Hepatocyte (in vitro differentiated cells): ENCODE results near the gene RO60. TPM values are rescaled to one million over a fixed set of nuclear protein-coding genes. Genes with fewer than 3 reads are reported as not detected.
"Not testable (repeated sequence)": the region's sequence is repeated elsewhere in the genome, so short reads cannot be mapped to it uniquely, and the experiment has no call there.

Experiments
- DNase-seq: peaks from one replicate; pipeline ENCODE4 v3.0.0-alpha.2; 2016; ENCODE audit warnings: low spot score
- H2AFZ ChIP-seq: fragments of 200-600 bp; sonication (generic); 2 replicates; pipeline ENCODE4 v1.6.0; 2016; ENCODE audit warnings: antibody characterized with exemption, mild to moderate bottlenecking
- H3K27ac ChIP-seq: fragments of 200-600 bp; sonication (generic); 2 replicates; pipeline ENCODE4 v1.5.1; 2016; ENCODE audit warnings: mild to moderate bottlenecking
- H3K27me3 ChIP-seq: fragments of 200-600 bp; sonication (generic); 2 replicates; pipeline ENCODE4 v1.6.1; 2016
- H3K36me3 ChIP-seq: fragments of 200-600 bp; sonication (generic); replicated peaks from 2 replicates; pipeline ENCODE4 v1.5.1; 2016; ENCODE audit warnings: low read depth; ENCODE audit not compliant: insufficient read depth
- H3K4me1 ChIP-seq: fragments of 200-600 bp; sonication (generic); 2 replicates; pipeline ENCODE4 v1.5.1; 2016; ENCODE audit warnings: mild to moderate bottlenecking, moderate library complexity; ENCODE audit not compliant: insufficient read depth
- H3K4me2 ChIP-seq: fragments of 200-600 bp; sonication (generic); 2 replicates; pipeline ENCODE4 v1.6.0; 2016
- H3K4me3 ChIP-seq: fragments of 200-600 bp; sonication (generic); 2 replicates; pipeline ENCODE4 v1.5.1; 2016; ENCODE audit warnings: mild to moderate bottlenecking
- H3K79me2 ChIP-seq: fragments of 200-600 bp; sonication (generic); 2 replicates; pipeline ENCODE4 v1.6.0; 2017; ENCODE audit warnings: mild to moderate bottlenecking
- H3K9me2 ChIP-seq: fragments of 200-600 bp; sonication (generic); replicated peaks from 2 replicates; pipeline ENCODE4 v1.6.0; 2017; ENCODE audit warnings: mild to moderate bottlenecking; ENCODE audit not compliant: insufficient read depth
- H3K9me3 ChIP-seq: fragments of 200-600 bp; sonication (generic); 2 replicates; pipeline ENCODE4 v1.5.1; 2016; ENCODE audit warnings: low read depth, mild to moderate bottlenecking
- H4K20me1 ChIP-seq: fragments of 200-600 bp; sonication (generic); 2 replicates; pipeline ENCODE4 v1.6.0; 2016; ENCODE audit warnings: mild to moderate bottlenecking; ENCODE audit not compliant: insufficient read depth, poor library complexity, severe bottlenecking
- CTCF ChIP-seq: fragments of 200-600 bp; sonication (generic); IDR thresholded peaks from 2 replicates; pipeline ENCODE4 v1.5.1; 2016; ENCODE audit warnings: antibody characterized with exemption, mild to moderate bottlenecking; ENCODE audit not compliant: poor library complexity
- EZH2 ChIP-seq: fragments of 200-600 bp; sonication (generic); IDR thresholded peaks from 2 replicates; pipeline ENCODE4 v1.6.1; 2016; ENCODE audit warnings: antibody characterized with exemption, mild to moderate bottlenecking, borderline replicate concordance
- EZH2phosphoT487 ChIP-seq: fragments of 200-600 bp; sonication (generic); IDR thresholded peaks from one replicate; pipeline ENCODE4 v1.6.1; 2018; ENCODE audit warnings: antibody characterized with exemption, mild to moderate bottlenecking, low read depth, moderate library complexity; ENCODE audit not compliant: unreplicated experiment, severe bottlenecking
- WGBS: methylation state at CpG from one replicate; pipeline ENCODE4 v1.1.6; 2016; ENCODE audit warnings: low lambda C conversion rate; ENCODE audit errors: missing lambda C conversion rate; 5-methylcytosine and 5-hydroxymethylcytosine counted together
- polyA plus RNA-seq: library from polyadenylated mRNA; unstranded; fragments of >200 nt; fragmentation: Nextera tagmentation; extraction: Ambion mirVana; gene quantifications from 2 replicates; pipeline ENCODE4 v1.2.1, GENCODE V29; 2016
- total RNA-seq: library from RNA; depleted of rRNA; stranded (reverse); fragments of >200 nt; gene quantifications from 2 replicates; pipeline ENCODE4 v1.2.3, GENCODE V29; 2014

The RO60 gene
- total and polyA plus RNA-seq, 2 experiments from 2014 or later = 89.1 to 89.2 TPM

DNA sequence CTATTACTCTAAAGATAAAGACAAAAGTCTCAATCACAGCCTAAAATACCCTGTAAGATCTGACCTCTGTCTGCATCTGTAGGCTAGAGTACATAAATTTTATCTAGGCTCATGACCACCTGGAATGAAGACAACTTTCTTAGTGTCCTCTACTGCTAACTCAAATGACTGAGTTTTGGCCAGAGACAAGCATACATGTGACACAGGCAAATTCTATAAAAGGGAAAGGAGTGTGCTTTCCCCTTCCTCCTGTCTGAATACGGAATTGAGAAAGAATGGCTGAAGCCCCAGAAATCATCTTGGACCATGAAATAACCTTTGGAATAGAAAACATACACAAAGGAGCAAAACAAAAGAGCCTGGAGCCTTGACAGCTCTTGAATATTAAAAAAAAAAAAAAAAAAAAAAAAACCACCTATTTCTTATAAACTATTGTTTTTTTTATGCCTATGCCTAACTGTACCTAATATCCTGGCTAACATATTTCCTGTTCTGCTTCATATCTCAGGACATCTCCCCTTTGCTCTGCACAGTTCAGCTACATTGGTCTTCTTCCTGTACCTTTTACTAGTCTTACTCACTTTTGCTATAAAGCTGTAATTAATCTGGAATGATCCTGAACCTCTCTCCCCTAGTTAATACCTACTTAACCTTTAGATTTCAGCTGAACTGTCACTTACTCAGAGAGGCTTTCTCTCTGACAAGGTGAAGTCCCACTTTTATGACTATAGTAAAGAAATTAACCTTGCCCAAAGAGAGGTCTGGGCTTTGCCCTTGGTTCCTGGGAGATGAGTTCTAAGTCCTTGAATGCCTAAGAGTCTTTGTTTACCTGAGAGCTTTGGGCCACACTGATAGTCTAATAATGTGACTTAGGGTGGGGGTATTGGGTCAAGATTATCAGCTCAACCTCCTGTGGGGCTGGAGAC, 16.4 kb upstream of the RO60 start:
- no peak overlapping the region for H3K27ac ChIP-seq

DNA sequence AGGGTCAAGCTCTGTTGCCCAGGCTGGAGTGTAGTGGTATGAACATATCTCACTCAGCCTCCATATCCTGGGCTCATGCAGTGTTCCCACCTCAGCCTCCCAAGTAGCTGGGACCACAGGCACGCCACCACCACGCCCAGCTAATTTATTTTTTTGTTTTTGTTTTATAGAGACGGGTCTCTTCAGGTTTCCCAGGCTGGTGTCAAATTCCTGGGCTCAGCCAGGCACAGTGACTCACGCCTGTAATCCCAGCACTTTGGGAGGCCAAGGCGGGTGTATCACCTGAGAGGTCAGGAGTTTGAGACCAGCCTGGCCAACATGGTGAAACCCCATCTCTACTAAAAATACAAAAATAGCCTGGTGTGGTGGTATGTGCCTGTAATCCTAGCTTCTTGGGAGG, 10.5 kb upstream of the RO60 start:
- not testable (repeated sequence) for H3K9me2 ChIP-seq, H3K9me3 ChIP-seq, H4K20me1 ChIP-seq, H3K36me3 ChIP-seq, H3K4me2 ChIP-seq, DNase-seq, H3K4me3 ChIP-seq, H3K4me1 ChIP-seq, H2AFZ ChIP-seq, H3K27me3 ChIP-seq, H3K27ac ChIP-seq
- H3K79me2 ChIP-seq = peaks cover 27% of the 10 kb centered on the region
- 86% methylated on average over 5 of the region's 5 CpGs for WGBS

More for the DNA sequence above, 16.4 kb upstream of the RO60 start:
- H3K4me3 ChIP-seq = no peak overlapping the region
- no peaks in the 10 kb centered on the region for H4K20me1 ChIP-seq
- TF ChIP-seq EZH2 (no peak), EZH2phosphoT487 (no peak), CTCF (no peak)
- H3K9me2 ChIP-seq = no peaks in the 10 kb centered on the region
- no peak overlapping the region for H3K4me2 ChIP-seq
- 100% methylated on average over 1 of the region's 1 CpG for WGBS
- no peaks in the 10 kb centered on the region for H3K27me3 ChIP-seq
- no peaks in the 10 kb centered on the region for H3K9me3 ChIP-seq
- H3K79me2 ChIP-seq = peaks cover 4% of the 10 kb centered on the region
- no peak for DNase-seq
- H3K36me3 ChIP-seq = no peaks in the 10 kb centered on the region
- H3K4me1 ChIP-seq = no peaks in the 10 kb centered on the region
- no peak overlapping the region for H2AFZ ChIP-seq

DNA sequence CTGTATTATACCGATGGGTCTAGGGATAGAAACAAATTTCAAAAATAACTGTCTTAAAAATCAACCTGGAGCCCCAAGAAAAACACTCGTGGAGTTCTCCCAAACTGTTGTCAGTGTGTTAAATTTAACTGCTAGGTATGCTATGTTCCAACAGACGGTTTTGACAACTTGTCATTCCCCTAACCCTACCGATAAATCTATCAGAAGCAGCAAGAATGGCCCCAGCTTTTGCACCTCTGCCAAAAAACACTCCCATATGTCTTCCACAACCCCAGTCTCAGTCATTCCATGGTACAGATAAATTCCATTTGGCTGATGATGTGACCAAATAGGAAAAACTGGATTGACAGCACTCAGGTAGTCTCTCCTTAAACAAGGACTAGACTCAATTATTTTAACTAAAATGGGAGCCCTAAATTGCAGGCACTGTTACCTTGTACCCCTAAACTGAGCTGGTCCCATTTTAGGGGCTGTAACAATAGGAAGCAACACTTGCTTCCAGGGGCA, 5.2 kb upstream of the RO60 start:
- no peak overlapping the region for H2AFZ ChIP-seq
- no peaks in the 10 kb centered on the region for H3K36me3 ChIP-seq
- DNase-seq = no peak
- no peaks in the 10 kb centered on the region for H3K9me2 ChIP-seq
- H3K27ac ChIP-seq = no peak overlapping the region
- peaks cover 71% of the 10 kb centered on the region for H3K79me2 ChIP-seq
- H3K27me3 ChIP-seq = no peaks in the 10 kb centered on the region
- no peak for TF ChIP-seq EZH2phosphoT487
- no peak for TF ChIP-seq EZH2
- TF ChIP-seq CTCF = no peak
- H3K4me2 ChIP-seq = no peak overlapping the region
- 91% methylated on average over 4 of the region's 4 CpGs for WGBS
- no peaks in the 10 kb centered on the region for H3K9me3 ChIP-seq
- no peak overlapping the region for H3K4me3 ChIP-seq
- no peaks in the 10 kb centered on the region for H4K20me1 ChIP-seq
- peaks cover 7% of the 10 kb centered on the region for H3K4me1 ChIP-seq

DNA sequence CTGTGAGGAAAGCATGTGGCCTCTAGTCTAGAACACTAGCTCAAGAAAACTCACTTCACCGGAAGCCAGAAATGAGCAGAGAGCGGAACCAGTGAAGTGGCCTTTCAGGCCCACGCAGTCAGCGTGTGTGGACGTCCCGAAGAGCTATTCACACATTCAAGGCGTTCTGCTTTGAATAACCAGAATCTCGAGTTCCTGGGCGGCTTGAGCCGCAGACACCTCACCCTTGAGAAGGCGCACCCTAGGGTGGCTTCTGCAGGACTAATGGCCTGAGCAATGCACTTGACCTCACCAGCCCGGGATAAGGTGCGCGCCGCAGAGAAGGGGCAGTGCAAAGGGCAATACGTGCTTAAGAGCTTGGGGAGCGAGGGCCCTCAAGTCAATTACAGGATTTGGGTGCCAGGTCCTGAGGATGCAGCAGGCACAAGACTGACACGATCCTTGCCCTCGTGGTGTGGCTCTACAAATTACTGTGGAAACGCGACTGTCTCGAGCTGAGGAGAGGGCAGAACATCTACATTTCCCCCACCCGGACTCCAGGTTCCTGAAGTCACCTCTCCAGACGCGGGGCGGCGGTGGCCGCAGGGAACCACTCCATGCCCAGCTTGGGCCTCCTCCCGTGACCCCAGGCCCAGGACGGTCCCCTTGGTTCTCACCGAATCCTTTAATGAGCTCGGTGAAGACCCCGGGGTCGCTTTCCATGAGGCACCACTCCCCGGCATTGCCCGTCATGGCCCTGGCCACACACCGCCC, 707 bp upstream of the RO60 start:
- TF ChIP-seq EZH2 (no peak), EZH2phosphoT487 (no peak), CTCF (no peak)
- peaks cover 13% of the 10 kb centered on the region for H4K20me1 ChIP-seq
- peak overlapping the region; percentile 68 for H3K4me3 ChIP-seq
- H3K79me2 ChIP-seq = peaks cover 82% of the 10 kb centered on the region
- H3K4me2 ChIP-seq = peak overlapping the region; percentile 96
- 2% methylated on average over 35 of the region's 37 CpGs for WGBS
- peaks cover 14% of the 10 kb centered on the region for H3K4me1 ChIP-seq
- no peaks in the 10 kb centered on the region for H3K36me3 ChIP-seq
- peak overlapping the region; percentile 93 for H3K27ac ChIP-seq
- H3K27me3 ChIP-seq = no peaks in the 10 kb centered on the region
- H2AFZ ChIP-seq = peak overlapping the region; percentile 83
- no peaks in the 10 kb centered on the region for H3K9me3 ChIP-seq
- DNase-seq = peak; percentile 58
- H3K9me2 ChIP-seq = no peaks in the 10 kb centered on the region
